ENCODE data around the gene SLC45A1. TPM values are rescaled to one million over a fixed set of nuclear protein-coding genes. Genes with fewer than 3 reads are reported as not detected.

Gene SLC45A1
- total RNA-seq, 1 experiment from 2014 or later: 0.20 TPM

DNA sequence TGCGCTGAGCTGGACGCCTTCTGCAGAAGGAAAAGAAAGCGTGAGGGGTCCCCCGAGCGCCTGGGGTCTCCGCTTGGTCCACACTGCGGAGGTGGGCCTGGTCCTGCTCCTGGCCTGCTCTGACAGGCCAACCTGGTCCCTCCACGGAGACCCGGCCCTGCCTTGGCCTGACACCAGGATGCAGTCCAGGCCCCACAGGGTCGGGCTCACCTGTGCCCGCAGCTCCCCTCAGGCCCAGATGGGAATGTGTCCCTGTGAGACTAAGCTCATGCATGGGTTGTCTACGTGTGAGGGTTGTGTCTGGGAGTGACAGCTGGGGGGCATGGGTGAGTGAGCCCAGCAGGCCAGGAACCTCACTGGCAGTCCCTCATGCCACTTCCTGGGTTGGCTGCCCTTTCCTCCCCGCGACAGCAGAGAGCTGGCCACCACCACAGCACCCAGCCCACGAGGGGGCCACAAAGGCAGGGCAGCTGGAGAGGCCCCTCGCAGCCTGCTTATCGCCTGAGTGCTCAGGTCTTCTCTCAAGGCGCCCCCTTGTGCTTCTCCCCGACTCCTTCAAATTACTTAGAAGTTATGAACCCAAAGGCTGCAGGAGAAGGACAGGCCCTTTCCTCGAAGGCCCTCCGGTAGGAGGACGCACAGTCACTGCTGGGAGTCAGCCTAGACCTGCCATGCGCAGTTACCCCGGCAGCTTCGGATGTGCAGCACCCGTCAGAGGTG is 41.1 kb downstream of the SLC45A1 start:
- no peaks in the 10 kb centered on the region for H3K9me2 ChIP-seq (ENCODE audit: insufficient read depth)
- CTCF ChIA-PET: no interaction called here
- H3K4me1 ChIP-seq (replicated peaks; ENCODE audit: insufficient read depth): no peaks in the 10 kb centered on the region
- H3K79me2 ChIP-seq (ENCODE audit: low read depth): no peaks in the 10 kb centered on the region
- intact Hi-C loops (cut with micrococcal nuclease; ENCODE audit: unreplicated experiment): no loop called here
- no peak overlapping the region for H2AFZ ChIP-seq
- H3K4me3 ChIP-seq: no peak overlapping the region
- POLR2A ChIA-PET (ENCODE audit: unreplicated experiment): no interaction called here
- DNase-seq: no peak
- no peaks in the 10 kb centered on the region for H3K27me3 ChIP-seq (ENCODE audit: insufficient read depth, low read depth)
- no peak overlapping the region for H3K27ac ChIP-seq
- no TSS peak for BruUV-seq (replicated peaks)
- H3F3A ChIP-seq (ENCODE audit: insufficient read depth, low read depth): no peaks in the 10 kb centered on the region
- no peaks in the 10 kb centered on the region for H3K36me3 ChIP-seq (ENCODE audit: low read depth)
- TF ChIP-seq, protein P1, sequence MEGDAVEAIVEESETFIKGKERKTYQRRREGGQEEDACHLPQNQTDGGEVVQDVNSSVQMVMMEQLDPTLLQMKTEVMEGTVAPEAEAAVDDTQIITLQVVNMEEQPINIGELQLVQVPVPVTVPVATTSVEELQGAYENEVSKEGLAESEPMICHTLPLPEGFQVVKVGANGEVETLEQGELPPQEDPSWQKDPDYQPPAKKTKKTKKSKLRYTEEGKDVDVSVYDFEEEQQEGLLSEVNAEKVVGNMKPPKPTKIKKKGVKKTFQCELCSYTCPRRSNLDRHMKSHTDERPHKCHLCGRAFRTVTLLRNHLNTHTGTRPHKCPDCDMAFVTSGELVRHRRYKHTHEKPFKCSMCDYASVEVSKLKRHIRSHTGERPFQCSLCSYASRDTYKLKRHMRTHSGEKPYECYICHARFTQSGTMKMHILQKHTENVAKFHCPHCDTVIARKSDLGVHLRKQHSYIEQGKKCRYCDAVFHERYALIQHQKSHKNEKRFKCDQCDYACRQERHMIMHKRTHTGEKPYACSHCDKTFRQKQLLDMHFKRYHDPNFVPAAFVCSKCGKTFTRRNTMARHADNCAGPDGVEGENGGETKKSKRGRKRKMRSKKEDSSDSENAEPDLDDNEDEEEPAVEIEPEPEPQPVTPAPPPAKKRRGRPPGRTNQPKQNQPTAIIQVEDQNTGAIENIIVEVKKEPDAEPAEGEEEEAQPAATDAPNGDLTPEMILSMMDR (conservative IDR thresholded peaks at IDR 0.05): no peak
- no peak for TF ChIP-seq EZH2 (IDR thresholded peaks at IDR 0.05; ENCODE audit: low read depth)
- H3K9me3 ChIP-seq (ENCODE audit: insufficient read depth, low read depth): no peaks in the 10 kb centered on the region
- H3K4me2 ChIP-seq: no peak overlapping the region
- H4K20me1 ChIP-seq (ENCODE audit: insufficient read depth): no peaks in the 10 kb centered on the region

DNA sequence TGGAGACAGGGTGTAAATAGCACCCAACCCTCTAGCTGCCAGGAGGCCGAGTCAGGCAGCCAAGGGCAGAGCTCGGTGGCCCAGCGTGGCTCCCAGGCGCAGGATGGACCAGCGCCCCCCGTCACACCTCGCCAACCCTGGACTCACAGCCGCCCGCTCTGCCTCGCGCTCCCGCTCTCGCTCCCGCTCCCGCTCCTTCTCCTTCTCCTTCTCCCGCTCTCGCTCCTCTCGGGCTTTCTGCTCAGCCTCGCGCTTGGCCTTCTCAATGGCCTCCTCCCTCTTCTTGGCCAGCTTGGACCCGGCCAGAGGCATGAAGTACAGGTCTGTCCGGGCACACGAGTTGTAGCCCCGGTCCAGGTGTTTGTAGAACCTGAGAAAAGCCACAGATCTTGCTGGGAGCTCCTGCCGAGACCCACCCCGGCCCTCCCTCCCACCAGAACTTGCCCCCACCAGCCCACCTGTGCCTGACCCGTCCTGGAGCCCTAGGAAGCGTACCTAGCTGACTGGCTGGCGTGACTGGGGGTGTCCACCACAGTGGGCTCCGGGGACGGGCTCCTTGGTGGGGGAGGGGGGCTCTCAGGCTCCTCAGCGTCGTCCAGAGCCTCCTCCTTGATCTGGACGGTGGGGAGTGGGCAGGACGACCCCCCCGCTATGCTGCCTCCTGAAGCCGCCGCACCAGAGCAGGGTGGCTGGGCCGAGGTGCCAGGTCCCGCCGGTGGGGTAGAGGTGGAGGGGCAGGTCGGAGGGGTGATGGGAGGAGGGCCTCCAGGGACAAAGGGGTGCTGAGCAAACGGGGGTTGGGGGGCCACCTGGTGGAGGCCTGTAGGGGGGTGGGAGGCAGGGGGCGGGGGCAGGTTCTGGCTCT is 41.9 kb downstream of the SLC45A1 start:
- H3K79me2 ChIP-seq (ENCODE audit: low read depth): no peaks in the 10 kb centered on the region
- BruUV-seq (replicated peaks): no TSS peak
- no peaks in the 10 kb centered on the region for H3F3A ChIP-seq (ENCODE audit: insufficient read depth, low read depth)
- H2AFZ ChIP-seq: no peak overlapping the region
- ChIA-PET CTCF (no interaction called here), POLR2A (ENCODE audit: unreplicated experiment) (no interaction called here)
- H4K20me1 ChIP-seq (ENCODE audit: insufficient read depth): no peaks in the 10 kb centered on the region
- H3K27ac ChIP-seq: no peak overlapping the region
- no peaks in the 10 kb centered on the region for H3K9me3 ChIP-seq (ENCODE audit: insufficient read depth, low read depth)
- H3K4me2 ChIP-seq: no peak overlapping the region
- H3K9me2 ChIP-seq (ENCODE audit: insufficient read depth): no peaks in the 10 kb centered on the region
- no peak for DNase-seq
- no peak for TF ChIP-seq EZH2 (IDR thresholded peaks at IDR 0.05; ENCODE audit: low read depth)
- TF ChIP-seq, protein P1 (conservative IDR thresholded peaks at IDR 0.05): no peak
- H3K4me1 ChIP-seq (replicated peaks; ENCODE audit: insufficient read depth): no peaks in the 10 kb centered on the region
- H3K4me3 ChIP-seq: no peak overlapping the region
- no peaks in the 10 kb centered on the region for H3K36me3 ChIP-seq (ENCODE audit: low read depth)
- intact Hi-C loops (cut with micrococcal nuclease; ENCODE audit: unreplicated experiment): no loop called here
- no peaks in the 10 kb centered on the region for H3K27me3 ChIP-seq (ENCODE audit: insufficient read depth, low read depth)

DNA sequence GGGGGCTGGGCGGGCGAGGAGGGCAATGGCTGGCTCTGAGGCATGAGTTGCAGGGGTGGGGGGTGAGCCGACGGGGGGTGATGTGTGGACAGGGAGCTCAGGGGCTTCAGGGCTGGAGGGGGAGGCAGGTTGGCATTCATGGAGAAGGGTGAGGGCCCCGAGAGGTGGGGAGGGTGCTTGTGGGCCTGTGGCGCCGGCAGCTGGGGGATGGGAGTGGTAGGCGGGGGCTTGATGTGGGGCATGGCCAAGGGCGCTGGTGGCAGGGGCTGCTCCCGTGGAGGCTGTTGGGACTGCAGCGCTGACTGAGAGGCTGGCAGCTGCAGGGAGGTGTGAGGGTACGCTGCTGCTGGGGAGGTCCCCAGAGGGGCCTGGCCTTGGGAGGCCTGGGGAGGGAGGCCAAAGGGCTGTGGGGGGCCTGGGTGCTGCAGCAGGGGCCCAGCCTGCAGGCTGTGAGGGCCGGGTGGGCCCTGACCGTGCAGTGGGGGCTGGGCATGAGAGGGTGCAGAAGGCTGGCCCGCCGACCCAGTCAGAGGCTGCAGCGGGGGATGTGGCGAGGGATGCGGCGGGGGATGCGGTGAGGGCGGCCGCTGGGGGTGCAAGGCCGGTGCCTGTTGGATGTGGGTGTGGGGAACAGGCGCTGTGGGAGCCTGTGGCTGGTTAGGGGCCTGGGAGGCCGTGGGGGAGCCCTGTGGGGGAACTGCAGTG is 42.7 kb downstream of the SLC45A1 start:
- Histone ChIP-seq H3K9me3 (ENCODE audit: insufficient read depth, low read depth) (no peaks in the 10 kb centered on the region), H3K36me3 (ENCODE audit: low read depth) (no peaks in the 10 kb centered on the region), H3K9me2 (ENCODE audit: insufficient read depth) (no peaks in the 10 kb centered on the region), H3K27me3 (ENCODE audit: insufficient read depth, low read depth) (no peaks in the 10 kb centered on the region), H3K79me2 (ENCODE audit: low read depth) (no peaks in the 10 kb centered on the region), H3K4me2 (no peak overlapping the region), H4K20me1 (ENCODE audit: insufficient read depth) (no peaks in the 10 kb centered on the region), H2AFZ (no peak overlapping the region), H3K4me1 (replicated peaks; ENCODE audit: insufficient read depth) (no peaks in the 10 kb centered on the region), H3K27ac (no peak overlapping the region), H3F3A (ENCODE audit: insufficient read depth, low read depth) (no peaks in the 10 kb centered on the region), H3K4me3 (no peak overlapping the region)
- intact Hi-C loops (cut with micrococcal nuclease; ENCODE audit: unreplicated experiment): no loop called here
- no TSS peak for BruUV-seq (replicated peaks)
- ChIA-PET POLR2A (ENCODE audit: unreplicated experiment) (no interaction called here), CTCF (no interaction called here)
- DNase-seq: no peak
- TF ChIP-seq EZH2 (IDR thresholded peaks at IDR 0.05; ENCODE audit: low read depth): no peak
- TF ChIP-seq, protein P1 (conservative IDR thresholded peaks at IDR 0.05): no peak

Data from PC-9 (cell line).